Trophoblast cell (in vitro differentiated cells and primary cell): Measurements from ENCODE around the gene FAM227A.
A peak's percentile ranks its signal among the peaks of the same experiment; 100 is the strongest.

Experiments used
- DNase-seq, 2 donors: peaks; one replicate each; pipeline ENCODE4 v3.0.0-alpha.2; 2016
- H2AFZ ChIP-seq: 2 replicates; pipeline ENCODE4 v1.6.1; 2013; ENCODE audit warnings: low read length, moderate library complexity, mild to moderate bottlenecking; ENCODE audit not compliant: insufficient read depth, poor library complexity
- H2AK5ac ChIP-seq: 2 replicates; pipeline ENCODE4 v1.6.1; 2013; ENCODE audit warnings: mild to moderate bottlenecking, low read length
- H2BK120ac ChIP-seq: 2 replicates; pipeline ENCODE4 v1.6.1; 2013; ENCODE audit warnings: low read length, mild to moderate bottlenecking, moderate library complexity; ENCODE audit not compliant: insufficient read depth, poor library complexity
- H2BK12ac ChIP-seq: 2 replicates; pipeline ENCODE4 v1.6.1; 2013; ENCODE audit warnings: mild to moderate bottlenecking, low read length, moderate library complexity
- H2BK5ac ChIP-seq: 2 replicates; pipeline ENCODE4 v1.6.1; 2013; ENCODE audit warnings: low read length, low read depth, moderate library complexity, mild to moderate bottlenecking; ENCODE audit not compliant: poor library complexity
- H3K14ac ChIP-seq: 2 replicates; pipeline ENCODE4 v1.6.1; 2013; ENCODE audit warnings: mild to moderate bottlenecking, low read length
- H3K18ac ChIP-seq: 2 replicates; pipeline ENCODE4 v1.6.1; 2013; ENCODE audit warnings: mild to moderate bottlenecking, low read length
- H3K23ac ChIP-seq: 2 replicates; pipeline ENCODE4 v1.6.1; 2013; ENCODE audit warnings: low read length
- H3K27ac ChIP-seq: 2 replicates; pipeline ENCODE4 v1.5.1; 2013; ENCODE audit warnings: low read depth, mild to moderate bottlenecking, inconsistent platforms, low read length, moderate library complexity
- H3K27me3 ChIP-seq: 2 replicates; pipeline ENCODE4 v1.6.1; 2013; ENCODE audit warnings: inconsistent platforms, mild to moderate bottlenecking, low read length, moderate library complexity; ENCODE audit not compliant: insufficient read depth
- H3K36me3 ChIP-seq, 2 experiments: 1 replicate in 1 of 2; 2 replicates in 1 of 2; pipeline ENCODE4 v1.6.1; 2013; ENCODE audit warnings: low read length in 2 of 2, mild to moderate bottlenecking in 2 of 2, moderate library complexity in 1 of 2; ENCODE audit not compliant: insufficient read depth in 2 of 2, control insufficient read depth in 1 of 2
- H3K4ac ChIP-seq: 2 replicates; pipeline ENCODE4 v1.6.1; 2013; ENCODE audit warnings: low read depth, mild to moderate bottlenecking, low read length, moderate library complexity
- H3K4me1 ChIP-seq, 2 experiments: 1 replicate in 1 of 2; 2 replicates in 1 of 2; pipeline ENCODE4 v1.6.1; 2013; ENCODE audit warnings: low read length in 2 of 2, mild to moderate bottlenecking in 2 of 2, moderate library complexity in 1 of 2; ENCODE audit not compliant: insufficient read depth in 2 of 2, control insufficient read depth in 1 of 2
- H3K4me2 ChIP-seq: 2 replicates; pipeline ENCODE4 v1.6.1; 2013; ENCODE audit warnings: inconsistent platforms, mild to moderate bottlenecking, low read length, moderate library complexity
- H3K4me3 ChIP-seq: 2 replicates; pipeline ENCODE4 v1.5.1; 2013; ENCODE audit warnings: mild to moderate bottlenecking, low read depth, low read length, inconsistent platforms
- H3K79me1 ChIP-seq: one replicate; pipeline ENCODE4 v1.6.1; 2013; ENCODE audit warnings: low read length
- H3K79me2 ChIP-seq: 2 replicates; pipeline ENCODE4 v1.6.1; 2013; ENCODE audit warnings: low read length, mild to moderate bottlenecking; ENCODE audit not compliant: control insufficient read depth, insufficient read depth, poor library complexity
- H3K9ac ChIP-seq: 2 replicates; pipeline ENCODE4 v1.6.1; 2013; ENCODE audit warnings: mild to moderate bottlenecking, low read length
- H3K9me3 ChIP-seq: 2 replicates; pipeline ENCODE4 v1.6.1; 2013; ENCODE audit warnings: low read depth, mild to moderate bottlenecking, control low read depth, inconsistent platforms, low read length; ENCODE audit not compliant: insufficient read depth
- H4K12ac ChIP-seq: 2 replicates; pipeline ENCODE4 v1.6.1; 2013; ENCODE audit warnings: low read depth, mild to moderate bottlenecking, low read length, moderate library complexity
- H4K8ac ChIP-seq: 2 replicates; pipeline ENCODE4 v1.6.1; 2013; ENCODE audit warnings: low read depth, mild to moderate bottlenecking, low read length, moderate library complexity
- H4K91ac ChIP-seq: one replicate; pipeline ENCODE4 v1.6.1; 2013; ENCODE audit warnings: low read depth, mild to moderate bottlenecking, low read length, moderate library complexity
- WGBS: extraction: QIAGEN DNeasy Blood & Tissue Kit; methylation state at CpG from one replicate; pipeline ENCODE4 v1.1.7; 2013; ENCODE audit warnings: missing lambda C conversion rate; ENCODE audit not compliant: insufficient read length, insufficient coverage; ENCODE audit errors: extremely low coverage; 5-methylcytosine and 5-hydroxymethylcytosine counted together

Gene FAM227A

DNA sequence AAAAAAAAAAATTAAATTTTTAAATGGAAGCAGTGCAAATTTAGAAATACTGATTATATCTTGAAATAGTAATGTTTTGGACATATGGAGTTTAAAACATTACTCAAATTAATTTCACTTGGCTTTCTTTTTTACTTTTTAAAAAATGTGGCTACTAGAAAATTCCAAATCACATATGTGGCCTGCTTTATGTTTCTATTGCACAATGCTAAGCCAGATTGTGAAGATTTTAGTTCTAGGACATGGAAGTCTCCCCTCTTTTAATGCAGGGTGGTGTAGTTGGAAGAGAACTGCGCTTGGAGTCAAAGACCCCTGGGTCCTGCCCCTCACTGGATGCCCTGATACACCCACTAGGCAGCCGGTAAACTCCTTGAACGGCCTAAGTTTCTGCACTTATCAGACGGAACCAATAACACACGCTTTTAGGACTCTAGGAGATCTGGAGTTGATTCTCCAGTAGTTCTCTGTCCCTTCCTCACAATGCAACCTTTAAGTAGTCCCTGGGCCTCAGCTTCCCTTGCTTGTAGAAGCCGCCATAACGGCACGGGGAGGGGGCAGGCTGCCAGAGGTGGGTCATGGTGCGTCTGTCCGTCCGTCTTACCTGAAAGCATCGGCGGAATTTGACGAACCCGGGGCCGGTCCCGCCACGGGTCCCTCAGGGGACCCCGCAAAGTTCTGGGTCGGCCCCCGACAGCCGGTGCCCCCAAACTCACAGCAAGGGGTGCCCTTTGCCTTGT, 505 bp downstream of the FAM227A start:
- Histone ChIP-seq H3K27me3 (no peaks in the 10 kb centered on the region), H3K9me3 (no peaks in the 10 kb centered on the region), H3K18ac (no peak overlapping the region), H2AFZ (peak overlapping the region; percentile 21), H3K9ac (peak overlapping the region; percentile 2), H2BK12ac (no peak overlapping the region), H3K4me1 (peaks cover 5 to 7% of the 10 kb centered on the region in 2 experiments), H3K79me1 (peaks cover 9% of the 10 kb centered on the region), H3K36me3 (no peaks in the 10 kb centered on the region), H3K4me3 (peak overlapping the region; percentile 95), H3K27ac (peak overlapping the region; percentile 45), H2BK5ac (no peak overlapping the region), H2AK5ac (no peak overlapping the region), H4K91ac (no peak overlapping the region), H4K8ac (peak overlapping the region; percentile 88), H3K79me2 (peaks cover 4% of the 10 kb centered on the region), H4K12ac (no peak overlapping the region), H2BK120ac (peak overlapping the region; percentile 96), H3K4me2 (peak overlapping the region; percentile 94), H3K4ac (no peak overlapping the region), H3K14ac (no peak overlapping the region), H3K23ac (no peak overlapping the region)
- WGBS, result no CpG with 5 or more reads among the region's 22 CpGs
- peak in 1 of 2 donors; percentile 36 for DNase-seq

DNA sequence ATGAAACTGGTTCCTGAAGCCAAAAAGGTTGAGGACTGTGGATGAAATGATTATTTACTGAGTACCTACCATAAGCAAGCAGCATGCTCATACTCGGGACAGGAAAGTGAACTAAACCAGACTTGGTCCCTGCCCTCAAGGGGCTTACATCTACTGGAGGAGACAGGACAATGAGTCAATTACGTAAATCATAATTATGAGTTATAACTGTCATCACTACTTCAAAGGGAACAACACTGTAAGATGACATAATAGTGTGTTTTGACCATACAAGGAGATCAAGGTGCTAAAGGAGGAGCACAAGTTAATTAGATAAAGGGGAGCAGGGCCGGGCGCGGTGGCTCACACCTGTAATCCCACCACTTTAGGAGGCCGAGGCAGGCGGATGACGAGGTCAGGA, 2.5 kb downstream of the FAM227A start:
- Histone ChIP-seq H3K4ac (no peak overlapping the region), H3K36me3 (no peaks in the 10 kb centered on the region), H3K18ac (no peak overlapping the region), H3K79me1 (peaks cover 9% of the 10 kb centered on the region), H2AFZ (no peak overlapping the region), H3K14ac (no peak overlapping the region), H3K23ac (no peak overlapping the region), H3K9me3 (no peaks in the 10 kb centered on the region), H4K12ac (no peak overlapping the region), H2AK5ac (no peak overlapping the region), H2BK120ac (no peak overlapping the region), H3K4me2 (no peak overlapping the region), H3K27me3 (no peaks in the 10 kb centered on the region), H2BK5ac (no peak overlapping the region), H3K79me2 (peaks cover 4% of the 10 kb centered on the region), H3K27ac (no peak overlapping the region), H2BK12ac (no peak overlapping the region), H4K8ac (no peak overlapping the region), H3K9ac (no peak overlapping the region), H3K4me1 (peaks cover 5 to 8% of the 10 kb centered on the region in 2 experiments), H3K4me3 (no peak overlapping the region), H4K91ac (no peak overlapping the region)
- DNase-seq, result no peak
- WGBS, result no CpG with 5 or more reads among the region's 8 CpGs

DNA sequence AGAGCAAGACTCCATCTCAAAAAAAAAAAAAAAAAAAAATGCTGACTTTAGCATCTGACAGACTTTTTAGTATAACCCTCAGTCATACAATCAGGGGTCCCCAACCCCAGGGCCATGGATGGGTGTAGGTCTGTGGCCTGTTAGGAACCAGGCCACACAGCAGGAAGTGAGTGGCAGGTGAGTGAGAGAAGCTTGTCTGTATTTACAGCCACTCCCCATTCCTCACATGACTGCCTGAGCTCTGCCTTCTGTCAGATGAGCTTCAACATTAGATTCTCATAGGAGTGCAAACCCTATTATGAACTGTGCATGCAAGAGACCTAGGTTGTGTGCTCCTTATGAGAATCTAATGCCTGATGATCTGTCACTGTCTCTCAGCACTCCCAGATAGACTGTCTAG, 3.3 kb downstream of the FAM227A start:
- no peak overlapping the region for H3K23ac ChIP-seq
- H3K36me3 ChIP-seq, result no peaks in the 10 kb centered on the region
- H3K27me3 ChIP-seq, result no peaks in the 10 kb centered on the region

DNA sequence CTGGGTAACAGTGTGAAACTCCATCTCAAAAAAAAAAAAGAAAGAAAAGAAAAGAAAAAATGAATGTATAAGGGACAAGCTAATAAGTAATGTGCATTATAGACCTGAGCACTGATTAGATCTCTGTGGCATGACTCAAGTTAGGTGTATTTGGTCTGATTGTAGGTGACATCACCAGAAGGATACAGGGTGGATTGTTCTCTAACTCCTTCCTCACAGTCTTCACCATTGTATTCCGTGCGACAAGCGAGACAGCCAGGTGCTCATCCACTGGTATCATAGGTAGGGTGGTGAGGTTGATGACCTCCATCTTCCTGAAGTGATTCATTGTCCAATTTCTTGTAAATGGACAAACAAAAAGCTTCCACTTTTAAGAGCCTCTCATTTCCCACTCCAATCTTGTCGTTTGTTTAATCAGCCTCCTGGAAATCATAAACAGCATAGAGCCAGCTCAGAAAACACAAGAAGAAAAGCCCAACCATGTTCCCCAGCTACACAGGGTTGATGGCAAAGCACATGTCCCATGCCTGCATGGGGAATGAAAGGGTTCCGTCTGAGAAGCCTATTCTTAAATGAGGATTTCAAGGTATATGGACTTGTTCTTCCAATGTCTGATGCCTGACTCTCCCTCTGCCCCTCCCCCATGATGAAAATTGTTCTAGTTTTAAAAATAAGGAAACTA, 6.2 kb downstream of the FAM227A start:
- DNase-seq, result peak; percentile 18 to 64
- no peak overlapping the region for H3K23ac ChIP-seq
- H3K4ac ChIP-seq, result no peak overlapping the region
- no peak overlapping the region for H3K14ac ChIP-seq
- H3K4me1 ChIP-seq, result peaks cover 0 to 1% of the 10 kb centered on the region in 2 experiments
- no CpG with 5 or more reads among the region's 5 CpGs for WGBS
- H3K79me2 ChIP-seq, result no peaks in the 10 kb centered on the region
- H2AK5ac ChIP-seq, result no peak overlapping the region
- H2BK12ac ChIP-seq, result no peak overlapping the region
- no peak overlapping the region for H3K18ac ChIP-seq
- H3K9ac ChIP-seq, result no peak overlapping the region
- no peak overlapping the region for H3K4me2 ChIP-seq
- no peaks in the 10 kb centered on the region for H3K79me1 ChIP-seq
- H2BK5ac ChIP-seq, result no peak overlapping the region
- H4K12ac ChIP-seq, result no peak overlapping the region
- H4K91ac ChIP-seq, result no peak overlapping the region
- H4K8ac ChIP-seq, result no peak overlapping the region
- H3K27ac ChIP-seq, result no peak overlapping the region
- H3K9me3 ChIP-seq, result no peaks in the 10 kb centered on the region
- no peaks in the 10 kb centered on the region for H3K27me3 ChIP-seq
- no peak overlapping the region for H3K4me3 ChIP-seq
- no peak overlapping the region for H2BK120ac ChIP-seq
- H2AFZ ChIP-seq, result no peak overlapping the region
- no peaks in the 10 kb centered on the region for H3K36me3 ChIP-seq

More for the DNA sequence above, 3.3 kb downstream of the FAM227A start:
- no peak overlapping the region for H3K9ac ChIP-seq
- H3K79me2 ChIP-seq, result peaks cover 4% of the 10 kb centered on the region
- H3K14ac ChIP-seq, result no peak overlapping the region
- H2BK120ac ChIP-seq, result no peak overlapping the region
- no peak overlapping the region for H3K4me3 ChIP-seq
- no peak overlapping the region for H2AFZ ChIP-seq
- H4K12ac ChIP-seq, result no peak overlapping the region
- H3K18ac ChIP-seq, result no peak overlapping the region
- H3K4me1 ChIP-seq, result peaks cover 5 to 8% of the 10 kb centered on the region in 2 experiments
- no peaks in the 10 kb centered on the region for H3K9me3 ChIP-seq
- H2BK12ac ChIP-seq, result no peak overlapping the region
- H3K4me2 ChIP-seq, result no peak overlapping the region
- no peak overlapping the region for H3K27ac ChIP-seq
- H4K8ac ChIP-seq, result no peak overlapping the region
- no peak overlapping the region for H2AK5ac ChIP-seq
- peaks cover 9% of the 10 kb centered on the region for H3K79me1 ChIP-seq
- H3K4ac ChIP-seq, result no peak overlapping the region
- H2BK5ac ChIP-seq, result no peak overlapping the region
- DNase-seq, result peak in 1 of 2 donors; percentile 49
- no peak overlapping the region for H4K91ac ChIP-seq
